Stomach (tissue), 9 donors: ENCODE measurements around the gene ERN1. TPM values are rescaled to one million over a fixed set of nuclear protein-coding genes. Genes with fewer than 3 reads are reported as not detected.

Experiments
- DNase-seq, 2 donors: peaks; one replicate each; pipeline versions ENCODE4 v3.0.0 to v3.0.0-alpha.2; 2013 to 2019
- H3K27ac ChIP-seq, 5 donors: fragments of 200-600 bp in 4 of 5; sonication (generic) in 4 of 5; one replicate each; pipeline ENCODE4 v1.5.1; 2013 to 2019; ENCODE audit warnings: mild to moderate bottlenecking in 1 of 5, moderate library complexity in 1 of 5
- H3K27me3 ChIP-seq, 3 donors: fragments of 200-600 bp; sonication (generic); one replicate each; pipeline ENCODE4 v1.5.1; 2017 to 2019; ENCODE audit warnings: mixed run types in 1 of 3
- H3K36me3 ChIP-seq, 4 donors: fragments of 200-600 bp; sonication (generic); 1 replicate in 3 of 4; 2 replicates in 1 of 4; pipeline ENCODE4 v1.5.1; 2016 to 2019
- H3K4me1 ChIP-seq, 4 donors: fragments of 200-600 bp; sonication (generic); one replicate each; pipeline ENCODE4 v1.5.1; 2016 to 2019
- H3K4me3 ChIP-seq, 4 donors: fragments of 200-600 bp; sonication (generic) in 3 of 4; one replicate each; pipeline ENCODE4 v1.5.1; 2016 to 2019; ENCODE audit warnings: mild to moderate bottlenecking in 1 of 4
- H3K9me3 ChIP-seq, 4 donors: fragments of 200-600 bp; sonication (generic); one replicate each; pipeline ENCODE4 v1.5.1; 2016 to 2019
- EP300 ChIP-seq: sonication (generic); formaldehyde crosslinking; IDR thresholded peaks from one replicate; pipeline ENCODE4 v1.6.1; 2017; ENCODE audit warnings: antibody characterized with exemption
- POLR2A ChIP-seq, 4 donors: fragments of 450-650 bp; IDR thresholded peaks; one replicate each; pipeline ENCODE4 v1.6.1; 2016; ENCODE audit warnings: antibody characterized with exemption in 4 of 4, control low read depth in 2 of 4, mild to moderate bottlenecking in 1 of 4, moderate library complexity in 1 of 4
- POLR2AphosphoS5 ChIP-seq, 3 donors: sonication (generic); formaldehyde crosslinking; IDR thresholded peaks; one replicate each; pipeline ENCODE4 v1.6.1; 2016; ENCODE audit warnings: antibody characterized with exemption in 3 of 3
- WGBS, 5 donors: extraction: QIAGEN DNeasy Blood & Tissue Kit in 3 of 5; methylation state at CpG; one replicate each; pipeline versions ENCODE4 v1.1.5 to v1.1.7; 2013 to 2018; 5-methylcytosine and 5-hydroxymethylcytosine counted together
- intact Hi-C: fragments of 100-400 bp; cut with DNase I; formaldehyde crosslinking; loops from one replicate; pipeline ENCODE4 v1.15.1; 2023; ENCODE audit warnings: low total_unique reads
- polyA plus RNA-seq, 3 donors: library from polyadenylated mRNA; stranded (reverse); fragments of 200-250 nt; gene quantifications; one replicate each; pipeline ENCODE4 v1.2.3, GENCODE V29; 2013
- total RNA-seq, 5 donors: library from RNA; depleted of rRNA; stranded (reverse); fragments of >200 nt; gene quantifications; one replicate each; pipeline versions ENCODE4 v1.1.0 to v1.2.3, GENCODE V29; 2014 to 2016
- TF ChIP-seq, protein P1 (sequence below), 7 experiments: fragments of 450-650 bp in 4 of 7; fragments of 200-600 bp in 3 of 7; sonication (generic) in 3 of 7; IDR thresholded peaks; one replicate each; pipeline ENCODE4 v1.5.1; 2016 to 2019; ENCODE audit warnings: antibody characterized with exemption in 7 of 7, control low read depth in 2 of 7, mild to moderate bottlenecking in 1 of 7
- donor health status: healthy with polysubstance abuse.
- donor health status: Bipolar disorder and iron deficiency.
- donor health status: healthy.

Gene ERN1
- total and polyA plus RNA-seq, 8 donors, result 4.1 to 76.4 (median 28.0) TPM

GRCh38 chr17:64085650-64086005 is 44.3 kb downstream of the ERN1 start:
- Histone ChIP-seq H3K4me1 (peaks cover 62 to 87% (median 70%) of the 10 kb centered on the region in 4 donors), H3K4me3 (no peak overlapping the region), H3K9me3 (no peaks in the 10 kb centered on the region), H3K36me3 (peaks cover 0 to 4% (median 0%) of the 10 kb centered on the region in 4 donors), H3K27me3 (no peaks in the 10 kb centered on the region), H3K27ac (peak overlapping the region; percentile 24 to 83 (median 72))
- TF ChIP-seq, protein P1, sequence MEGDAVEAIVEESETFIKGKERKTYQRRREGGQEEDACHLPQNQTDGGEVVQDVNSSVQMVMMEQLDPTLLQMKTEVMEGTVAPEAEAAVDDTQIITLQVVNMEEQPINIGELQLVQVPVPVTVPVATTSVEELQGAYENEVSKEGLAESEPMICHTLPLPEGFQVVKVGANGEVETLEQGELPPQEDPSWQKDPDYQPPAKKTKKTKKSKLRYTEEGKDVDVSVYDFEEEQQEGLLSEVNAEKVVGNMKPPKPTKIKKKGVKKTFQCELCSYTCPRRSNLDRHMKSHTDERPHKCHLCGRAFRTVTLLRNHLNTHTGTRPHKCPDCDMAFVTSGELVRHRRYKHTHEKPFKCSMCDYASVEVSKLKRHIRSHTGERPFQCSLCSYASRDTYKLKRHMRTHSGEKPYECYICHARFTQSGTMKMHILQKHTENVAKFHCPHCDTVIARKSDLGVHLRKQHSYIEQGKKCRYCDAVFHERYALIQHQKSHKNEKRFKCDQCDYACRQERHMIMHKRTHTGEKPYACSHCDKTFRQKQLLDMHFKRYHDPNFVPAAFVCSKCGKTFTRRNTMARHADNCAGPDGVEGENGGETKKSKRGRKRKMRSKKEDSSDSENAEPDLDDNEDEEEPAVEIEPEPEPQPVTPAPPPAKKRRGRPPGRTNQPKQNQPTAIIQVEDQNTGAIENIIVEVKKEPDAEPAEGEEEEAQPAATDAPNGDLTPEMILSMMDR (IDR thresholded peaks at IDR 0.05), result no peak
- TF ChIP-seq EP300, result no peak
- no peak for TF ChIP-seq POLR2A (IDR thresholded peaks at IDR 0.05)
- no peak for TF ChIP-seq POLR2AphosphoS5 (IDR thresholded peaks at IDR 0.05)
- WGBS, 5 donors, result 29 to 63% (median 49%) methylated on average over 2 of the region's 2 CpGs
- no peak for DNase-seq
- intact Hi-C loops, result no loop called here

DNA sequence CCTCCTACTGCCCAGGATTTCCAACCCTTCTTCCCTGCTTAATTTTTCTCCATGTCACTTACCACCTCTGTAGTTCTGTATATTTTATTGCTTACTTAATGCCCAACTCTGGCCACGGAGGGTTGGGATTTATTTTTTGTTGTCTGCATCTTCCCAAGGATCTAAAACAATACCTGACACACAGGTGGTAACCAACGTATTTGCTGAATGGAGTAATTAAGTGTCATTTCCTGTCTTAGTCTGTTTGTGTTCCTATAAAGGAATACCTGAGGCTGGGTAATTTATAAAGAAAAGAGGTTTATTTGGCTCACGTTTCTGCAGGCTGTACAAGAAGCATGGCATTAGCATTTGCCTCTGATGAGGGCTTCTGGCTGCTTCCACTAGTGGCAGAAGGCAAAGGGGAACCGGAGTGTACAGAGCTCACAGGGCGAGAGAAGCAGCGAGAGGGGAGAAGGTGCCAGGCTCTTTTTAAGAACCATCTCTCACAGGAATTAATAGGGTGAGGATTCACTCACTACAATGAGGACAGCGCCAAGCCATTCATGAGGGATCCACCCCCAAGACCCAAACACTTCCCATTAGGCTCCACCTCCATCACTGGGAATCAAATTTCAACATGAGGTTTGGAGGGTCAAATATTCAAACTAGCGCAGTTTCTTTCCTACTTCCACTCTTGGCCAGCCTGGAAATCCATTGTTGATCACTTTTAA is 44.8 kb downstream of the ERN1 start:
- intact Hi-C loops, result no loop called here
- WGBS, 5 donors, result 61 to 76% (median 71%) methylated on average over 8 of the region's 8 CpGs
- Histone ChIP-seq H3K27ac (peak overlapping the region; percentile 71 to 83 (median 76)), H3K36me3 (peaks cover 0 to 10% (median 0%) of the 10 kb centered on the region in 4 donors), H3K27me3 (no peaks in the 10 kb centered on the region), H3K4me3 (no peak overlapping the region), H3K4me1 (peaks cover 62 to 82% (median 67%) of the 10 kb centered on the region in 4 donors), H3K9me3 (no peaks in the 10 kb centered on the region)
- no peak for DNase-seq
- TF ChIP-seq, protein P1 (IDR thresholded peaks at IDR 0.05), result no peak
- no peak for TF ChIP-seq EP300
- TF ChIP-seq POLR2A (IDR thresholded peaks at IDR 0.05), result no peak
- TF ChIP-seq POLR2AphosphoS5 (IDR thresholded peaks at IDR 0.05), result no peak

GRCh38 chr17:64084086-64084939 is 45.6 kb downstream of the ERN1 start:
- peak overlapping the region; percentile 71 to 83 (median 76) for H3K27ac ChIP-seq
- intact Hi-C loops, result no loop called here
- WGBS, 5 donors, result 29 to 35% (median 33%) methylated on average over 10 of the region's 10 CpGs
- no peaks in the 10 kb centered on the region for H3K27me3 ChIP-seq
- H3K4me3 ChIP-seq, result no peak overlapping the region
- TF ChIP-seq EP300 (no peak), POLR2AphosphoS5 (IDR thresholded peaks at IDR 0.05) (peak in 2 of 3 donors; percentile 72 to 78)
- TF ChIP-seq, protein P1 (IDR thresholded peaks at IDR 0.05), result peak in 1 of 7 experiments; percentile 27
- DNase-seq, result peak; percentile 39 to 63
- peaks cover 61 to 75% (median 65%) of the 10 kb centered on the region in 4 donors for H3K4me1 ChIP-seq
- H3K36me3 ChIP-seq, result peaks cover 2 to 17% (median 6%) of the 10 kb centered on the region in 4 donors
- H3K9me3 ChIP-seq, result no peaks in the 10 kb centered on the region

DNA sequence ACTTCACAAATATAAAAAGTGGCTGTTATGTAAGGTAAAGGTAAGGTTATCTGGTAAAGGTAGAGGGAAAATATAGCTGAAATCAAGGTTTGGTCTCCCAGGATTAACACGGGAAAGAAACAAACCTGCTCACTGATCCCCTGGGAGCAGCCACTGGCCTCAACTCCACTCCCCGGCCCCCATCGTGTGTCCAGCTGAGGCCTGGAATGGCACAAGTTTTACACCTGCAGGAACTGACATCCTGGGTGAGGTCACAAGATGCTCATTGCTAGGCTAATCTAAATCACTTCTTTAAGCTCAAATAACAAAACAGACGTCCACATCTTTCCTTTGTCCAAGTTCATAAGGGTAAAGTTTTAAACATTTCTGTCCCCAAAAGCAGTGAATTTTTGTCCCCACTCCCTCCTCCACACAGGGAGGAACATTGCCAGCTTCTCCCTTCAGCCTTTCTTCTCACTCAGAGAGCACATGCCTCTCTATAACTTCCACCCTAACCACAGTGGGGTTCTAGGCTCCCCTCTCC is 46.3 kb downstream of the ERN1 start:
- peak overlapping the region; percentile 71 to 83 (median 76) for H3K27ac ChIP-seq
- no peaks in the 10 kb centered on the region for H3K27me3 ChIP-seq
- no peak for TF ChIP-seq EP300
- DNase-seq, result peak in 1 of 2 donors; percentile 35
- H3K9me3 ChIP-seq, result no peaks in the 10 kb centered on the region
- H3K4me3 ChIP-seq, result no peak overlapping the region
- peaks cover 61 to 74% (median 65%) of the 10 kb centered on the region in 4 donors for H3K4me1 ChIP-seq
- intact Hi-C loops, result no loop called here
- 19 to 43% (median 37%) methylated on average over 4 of the region's 4 CpGs for WGBS, 5 donors
- peaks cover 9 to 22% (median 13%) of the 10 kb centered on the region in 4 donors for H3K36me3 ChIP-seq
